Activated naive CD4-positive, alpha-beta T cell (primary cell): ENCODE data around the gene DIP2B.
A peak's percentile ranks its signal among the peaks of the same experiment; 100 is the strongest.
"Not testable (repeated sequence)": the region's sequence is repeated elsewhere in the genome, so short reads cannot be mapped to it uniquely, and the experiment has no call there.

Source experiments
- DNase-seq, 4 experiments: peaks; one replicate each; lab custom pipeline; 2025; lab: John Stamatoyannopoulos, UW

The DIP2B gene

DNA sequence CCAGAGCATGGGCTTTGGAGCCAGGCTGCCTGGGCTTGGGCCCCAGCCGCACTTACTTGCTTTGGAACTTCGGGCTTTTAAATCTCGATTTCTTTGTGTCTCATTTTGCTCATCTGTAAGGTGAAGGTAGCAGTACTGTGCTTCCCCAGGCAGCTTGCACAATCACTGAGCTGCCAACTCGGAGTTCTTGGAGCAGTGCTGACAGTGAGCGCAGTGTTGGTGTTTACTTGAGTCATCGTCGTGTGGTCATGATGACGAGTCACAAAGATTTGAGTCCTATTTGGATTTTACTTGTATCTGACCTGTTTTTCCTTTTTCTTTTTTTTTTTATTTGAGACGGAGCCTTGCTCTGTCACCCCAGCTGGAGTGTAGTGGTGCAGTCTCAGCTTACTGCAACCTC lies 227.8 kb downstream of the DIP2B start:
- no peak for DNase-seq

DNA sequence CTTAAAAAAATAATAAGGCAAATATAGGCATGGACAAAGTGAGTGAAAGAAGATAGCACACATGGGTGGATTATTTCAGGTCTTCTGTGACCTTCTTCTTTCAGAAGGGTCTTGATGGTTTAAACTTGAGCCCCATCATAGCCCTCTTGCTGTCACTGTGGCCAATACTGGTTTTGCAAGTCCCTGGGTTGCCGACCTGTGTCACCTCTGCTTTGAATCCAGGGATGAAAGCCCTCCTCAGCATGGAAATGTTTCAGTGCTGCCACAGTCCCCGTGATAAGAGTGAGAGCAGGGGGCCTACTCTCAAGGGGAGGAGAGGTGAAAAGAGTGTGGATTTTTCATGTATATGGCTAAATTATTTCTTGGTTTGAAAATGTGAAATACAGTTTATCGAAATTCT lies 228.9 kb downstream of the DIP2B start:
- no peak for DNase-seq

DNA sequence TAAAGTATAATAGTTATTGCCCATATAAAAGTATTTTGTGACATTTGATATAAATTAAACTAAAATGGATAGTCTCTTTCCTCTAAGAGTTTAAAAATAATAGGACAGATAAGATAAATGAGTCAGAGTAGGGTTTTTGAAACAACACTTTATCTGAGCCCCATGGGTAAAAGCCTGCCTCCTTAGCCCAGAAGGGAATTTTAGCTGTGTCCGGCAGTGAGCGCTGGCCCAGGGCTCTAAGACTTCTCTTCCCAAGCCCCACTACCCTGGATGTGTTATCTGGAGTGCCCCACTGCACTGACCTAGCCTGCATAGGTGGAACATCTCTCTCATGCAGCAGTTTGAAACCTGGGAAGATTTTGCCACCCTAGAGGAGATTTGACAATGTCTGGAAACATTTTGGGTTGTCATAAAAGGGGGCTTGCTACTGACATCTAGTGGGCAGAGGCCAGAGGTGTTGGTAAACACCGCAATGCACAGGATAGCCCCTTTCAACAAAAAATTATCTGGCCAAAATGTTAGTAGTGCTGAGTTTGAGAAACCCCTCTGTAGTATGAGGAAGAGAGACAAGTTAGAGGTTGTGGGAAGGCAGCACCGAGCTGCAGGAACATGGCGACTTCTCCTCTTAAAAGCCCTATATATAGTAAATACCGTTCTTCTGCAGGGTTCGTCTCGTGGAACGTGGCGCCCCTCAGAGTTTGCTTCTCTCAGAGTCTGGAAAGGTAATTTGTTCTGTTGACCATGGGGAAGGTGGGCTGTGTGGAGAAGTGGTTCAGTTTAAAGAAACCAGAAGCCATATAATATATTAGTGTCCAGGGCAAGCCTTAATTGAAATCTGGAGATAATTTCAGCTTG lies 229.9 kb downstream of the DIP2B start:
- DNase-seq, result no peak

DNA sequence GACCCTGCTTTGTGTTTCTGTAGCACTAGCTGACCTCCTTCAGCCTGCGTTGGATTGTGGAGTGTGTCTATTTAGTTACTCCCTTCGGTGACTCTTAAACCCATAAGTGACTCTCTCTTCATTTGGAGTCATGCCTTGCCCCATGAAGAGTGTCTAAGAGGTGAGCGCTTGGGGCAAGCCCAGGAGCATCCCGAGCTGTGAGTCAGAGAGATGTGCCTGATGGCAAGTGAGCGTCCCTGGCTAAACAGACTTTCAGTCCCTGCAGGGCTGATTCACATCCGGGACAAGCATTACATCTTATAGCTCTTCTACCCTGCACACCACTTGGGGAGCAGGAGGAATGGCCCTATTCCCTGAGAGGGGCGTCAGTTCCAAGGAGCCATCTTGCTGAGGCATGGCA lies 234.8 kb downstream of the DIP2B start:
- no peak for DNase-seq

DNA sequence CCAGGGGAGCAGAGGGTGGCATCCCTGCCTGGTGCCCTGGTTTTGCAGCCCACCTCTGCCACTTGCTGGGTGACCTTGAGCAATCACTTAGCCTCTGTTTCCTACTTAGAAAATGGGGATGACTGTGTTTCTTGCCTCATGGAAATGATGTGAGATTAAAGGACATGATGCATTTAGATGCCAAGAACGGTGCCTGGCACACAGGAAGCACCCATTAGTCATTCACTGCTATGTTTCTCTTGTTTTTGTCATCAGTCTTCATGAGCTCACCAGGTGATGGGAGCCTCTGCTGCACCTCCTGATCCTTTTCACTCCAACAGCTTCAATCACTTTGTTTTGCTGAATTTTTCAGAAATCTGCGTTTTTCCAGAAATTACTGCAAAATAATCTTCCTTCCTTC lies 235.5 kb downstream of the DIP2B start:
- no peak for DNase-seq

DNA sequence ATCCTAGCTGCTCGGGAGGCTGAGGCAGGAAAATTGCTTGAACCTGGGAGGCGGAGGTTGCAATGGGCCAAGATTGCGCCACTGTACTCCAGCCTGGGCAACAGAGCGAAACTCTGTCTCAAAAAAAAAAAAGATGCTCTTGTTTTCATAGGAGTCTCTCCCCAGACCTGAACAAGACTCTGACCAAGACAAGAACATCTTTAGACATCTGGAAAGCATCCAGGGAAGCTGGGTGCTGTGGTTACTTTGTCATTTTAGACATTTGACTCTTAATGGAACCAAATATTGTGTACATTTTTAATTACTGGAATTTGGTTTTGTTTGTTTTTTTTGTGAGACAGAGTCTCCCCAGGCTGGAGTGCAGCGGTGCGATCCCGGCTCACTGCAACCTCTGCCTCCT lies 238.0 kb downstream of the DIP2B start:
- DNase-seq, result no peak

DNA sequence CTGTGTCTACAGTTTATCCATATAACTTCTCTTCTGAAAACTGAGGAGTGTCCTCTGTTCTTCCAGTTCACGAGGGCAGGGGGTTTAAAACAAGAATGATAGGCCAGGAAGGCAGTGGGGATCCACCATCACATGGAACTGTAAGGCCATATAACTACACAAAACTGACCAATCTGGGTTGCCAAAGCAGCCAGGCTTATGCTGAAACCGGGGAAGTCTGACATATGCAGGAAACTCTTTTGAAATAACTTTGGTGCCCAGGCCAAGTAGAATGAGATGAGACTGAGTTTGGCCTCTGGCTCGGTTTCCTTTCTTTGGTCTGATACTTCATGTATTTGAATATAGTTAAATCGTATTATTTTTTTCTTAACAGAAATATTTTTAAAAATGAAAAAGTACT lies 241.1 kb downstream of the DIP2B start:
- DNase-seq, result no peak

DNA sequence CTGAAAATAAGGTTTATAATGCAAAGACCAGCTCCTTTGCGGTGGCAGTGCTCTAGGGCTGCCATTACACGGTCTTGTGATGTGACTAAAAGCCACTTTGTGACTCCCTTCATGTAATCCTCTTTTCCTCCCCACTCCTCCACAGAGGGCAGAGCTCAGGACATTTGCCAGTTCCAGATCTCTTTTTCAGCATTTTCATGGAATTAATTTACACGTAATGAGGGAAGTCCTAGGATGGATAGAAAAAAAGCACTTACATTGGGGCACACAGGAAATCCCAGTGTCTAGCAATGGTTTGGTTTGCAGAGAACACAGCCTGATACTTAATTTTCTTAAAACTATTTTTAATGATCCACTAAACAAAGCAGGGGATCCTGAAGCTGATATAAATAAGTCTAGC lies 241.6 kb downstream of the DIP2B start:
- DNase-seq, result no peak

DNA sequence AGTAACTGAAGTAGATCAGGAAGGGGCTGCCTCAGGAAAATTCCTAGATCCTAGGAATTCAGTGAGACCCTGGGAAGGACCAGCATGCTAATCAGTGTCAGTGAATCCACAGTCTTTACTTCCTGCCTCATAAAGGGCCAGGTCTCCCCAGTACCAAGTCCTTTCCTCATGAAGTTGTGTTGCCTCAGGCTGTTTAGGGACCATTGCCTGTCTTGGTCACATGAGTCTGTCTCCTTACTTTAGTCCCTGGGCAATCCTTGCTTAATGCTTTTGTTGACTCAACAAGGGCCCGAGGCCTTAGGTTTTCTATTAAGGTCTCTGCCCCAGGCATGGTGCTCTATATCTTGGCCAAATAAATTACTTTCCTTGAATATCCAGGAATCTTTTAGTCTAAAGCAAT lies 243.0 kb downstream of the DIP2B start:
- DNase-seq, result no peak

DNA sequence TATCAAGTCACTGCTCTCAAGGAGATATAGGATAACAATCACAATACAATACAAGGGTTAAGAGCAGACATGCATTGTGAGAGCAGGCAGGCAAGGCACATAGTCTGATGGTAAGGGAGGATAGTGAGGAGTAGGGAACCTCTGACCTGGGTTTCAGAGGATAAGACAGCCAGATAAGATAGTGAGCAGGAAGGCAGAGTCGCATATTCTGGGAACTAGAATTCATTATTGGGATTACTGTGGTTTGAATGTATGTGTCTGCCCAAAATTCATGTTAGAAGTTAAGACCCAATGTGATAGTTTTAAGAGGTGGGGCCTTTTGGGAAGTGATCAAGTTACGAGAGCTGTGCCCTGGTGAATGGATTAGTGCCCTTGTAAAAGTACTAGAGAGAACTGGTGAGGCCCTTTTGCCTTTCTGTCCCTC lies 244.7 kb downstream of the DIP2B start:
- DNase-seq, result no peak

DNA sequence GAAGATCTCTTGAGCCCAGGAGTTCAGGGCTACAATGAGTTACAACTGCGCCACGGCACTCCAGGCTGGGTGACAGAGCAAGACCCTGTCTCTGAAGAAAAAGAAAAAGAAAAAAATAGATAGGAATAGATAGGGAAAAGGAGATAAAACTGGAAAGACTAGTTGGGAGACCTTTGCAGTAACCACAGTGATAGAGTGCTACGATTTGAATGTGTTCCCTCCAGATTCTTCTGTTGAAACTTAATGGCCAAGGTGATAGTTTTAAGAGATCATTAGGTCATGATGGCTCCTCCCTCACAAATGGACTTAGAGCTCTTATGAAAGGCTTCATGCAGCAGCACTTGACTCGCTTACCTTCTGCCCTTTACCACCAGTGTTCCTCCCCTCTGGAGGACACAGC lies 245.6 kb downstream of the DIP2B start:
- DNase-seq, result no peak

DNA sequence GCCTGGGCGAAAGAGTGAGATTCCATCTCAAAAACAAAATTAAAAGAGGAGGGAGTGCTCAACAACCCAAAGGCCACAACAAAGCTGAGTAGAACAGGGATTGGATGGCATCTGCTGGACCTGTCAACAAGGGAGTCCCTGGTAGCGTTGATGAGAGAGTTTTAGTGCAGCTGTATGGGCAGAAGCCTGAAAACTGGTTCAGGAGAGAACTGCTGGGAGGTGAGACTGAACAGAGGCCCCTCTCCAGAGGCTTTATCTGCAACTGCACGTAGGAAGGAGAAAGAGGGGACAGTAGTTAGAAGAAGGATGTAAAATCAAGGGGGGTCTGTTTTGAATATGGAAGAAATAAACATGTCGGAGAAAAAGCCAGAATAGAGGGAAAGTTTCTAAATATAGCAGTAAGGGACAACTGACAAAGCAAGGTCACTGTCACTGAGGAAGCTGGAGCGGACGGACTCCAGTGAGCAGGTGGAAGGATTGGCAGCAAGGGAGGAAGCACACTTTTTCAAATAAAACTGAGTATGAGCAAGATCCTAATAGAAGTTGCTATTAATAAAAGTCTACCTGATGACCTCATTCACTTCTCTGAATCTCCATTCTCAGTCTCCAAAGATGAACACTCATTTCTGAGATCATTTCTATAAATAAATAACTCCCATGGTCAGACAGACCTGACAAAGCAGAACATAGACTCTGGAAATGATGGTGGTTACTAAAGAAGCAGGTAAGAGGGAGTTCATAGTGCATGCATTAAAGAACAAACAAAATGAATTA lies 247.3 kb downstream of the DIP2B start:
- no peak for DNase-seq

DNA sequence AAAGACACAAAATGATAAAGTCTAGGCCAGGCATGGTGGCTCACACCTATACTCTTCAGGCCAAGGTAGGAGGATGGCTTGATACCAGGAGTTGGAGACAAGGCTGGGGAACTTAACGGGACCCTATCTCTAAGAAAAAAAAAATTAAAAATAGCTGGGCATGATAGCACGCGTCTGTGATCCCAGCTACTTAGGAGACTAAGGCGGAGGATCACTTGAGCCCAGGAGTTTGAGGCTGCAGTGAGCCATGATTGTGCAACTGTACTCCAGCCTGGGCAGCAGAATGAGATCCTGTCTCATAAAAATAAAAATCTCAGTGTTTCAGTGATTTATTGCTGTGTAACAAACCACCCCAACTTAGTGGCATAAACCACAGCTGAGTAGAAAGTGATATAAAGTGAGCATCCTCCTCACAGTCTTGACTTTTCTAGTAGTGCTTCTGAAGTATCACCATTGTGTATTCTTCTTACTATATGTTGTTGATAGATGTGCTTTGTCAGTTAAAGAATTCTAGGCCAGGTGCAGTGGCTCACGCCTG lies 248.5 kb downstream of the DIP2B start:
- no peak for DNase-seq

DNA sequence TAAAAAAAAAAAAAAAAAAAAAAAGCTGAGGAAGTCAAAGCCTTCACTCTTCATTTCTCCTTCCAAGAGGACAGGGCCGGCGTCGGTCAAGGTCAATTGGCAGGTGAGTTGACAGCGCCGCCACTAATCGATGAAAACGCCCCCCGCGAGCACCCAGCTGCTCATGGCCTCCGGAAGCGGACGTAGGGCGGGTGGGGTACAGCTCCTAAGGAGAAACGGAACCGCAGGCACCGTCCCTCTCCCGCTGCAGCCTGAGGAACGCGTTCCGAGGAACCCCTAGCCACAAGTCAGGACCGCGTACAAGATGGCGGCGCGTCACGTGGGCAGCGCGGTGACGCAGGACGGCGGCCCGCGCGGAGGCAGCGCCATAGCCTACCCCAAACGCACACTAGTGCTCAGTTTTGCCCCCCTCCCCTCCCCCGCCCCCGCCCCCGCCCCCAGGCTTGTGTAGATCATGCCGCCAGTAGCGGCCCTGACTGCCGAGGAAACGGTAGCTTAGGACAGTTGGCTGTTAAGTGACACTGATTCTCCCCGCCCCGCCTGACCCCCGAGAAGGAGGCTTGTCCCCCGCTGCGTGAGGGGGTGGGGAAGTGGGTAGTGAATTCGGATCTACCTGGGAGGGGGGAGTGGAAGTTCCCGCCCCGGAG lies 259.0 kb downstream of the DIP2B start, which contains the start of gene ATF1:
ATF1 (plus strand) TSS at position 463 of the 647 bp plus-strand sequence. CDS start 16,045 bp downstream, outside the sequence.
- DNase-seq, result peak; percentile 65 to 87 (median 80)

DNA sequence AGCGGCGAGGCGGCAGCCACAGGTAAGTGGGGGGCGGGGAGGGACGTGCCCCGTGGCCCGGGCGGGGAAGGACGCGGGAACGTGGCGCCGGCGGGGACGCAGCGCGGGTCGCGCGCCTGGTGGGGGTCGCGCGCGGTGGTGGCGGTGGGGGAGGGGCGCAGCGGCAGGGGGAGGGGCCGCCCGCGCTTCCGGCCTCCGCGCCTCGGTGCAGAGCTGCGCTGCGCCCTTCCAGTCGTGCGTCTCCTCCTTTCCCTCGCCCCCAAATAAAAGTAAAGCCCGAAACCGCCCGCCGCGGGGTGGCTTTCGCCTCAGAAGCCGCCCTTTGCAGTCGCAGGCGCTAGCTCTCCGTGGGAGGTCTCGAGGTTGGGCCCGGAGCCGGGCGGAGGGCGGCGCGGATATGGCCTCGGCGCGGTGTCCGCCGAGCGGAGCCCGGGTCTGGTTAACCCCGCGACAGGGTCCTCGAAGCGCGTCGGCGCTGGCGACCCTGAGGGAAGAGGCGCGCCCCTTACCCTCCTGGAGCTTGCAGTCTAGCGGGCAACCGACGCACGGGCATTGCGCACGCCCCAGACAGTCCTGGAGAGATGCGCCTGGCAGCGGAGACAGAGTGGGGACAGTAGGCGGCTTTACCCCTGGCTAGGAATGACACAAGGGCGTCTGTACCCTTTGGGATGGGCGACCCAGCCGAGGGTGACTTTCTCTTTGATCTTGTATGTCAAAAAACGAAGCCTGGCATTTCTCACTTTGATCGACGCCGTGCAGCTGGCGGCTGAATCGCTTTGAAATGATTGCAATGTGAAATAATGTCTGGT lies 259.7 kb downstream of the DIP2B start:
- peak; percentile 65 to 85 (median 80) for DNase-seq

DNA sequence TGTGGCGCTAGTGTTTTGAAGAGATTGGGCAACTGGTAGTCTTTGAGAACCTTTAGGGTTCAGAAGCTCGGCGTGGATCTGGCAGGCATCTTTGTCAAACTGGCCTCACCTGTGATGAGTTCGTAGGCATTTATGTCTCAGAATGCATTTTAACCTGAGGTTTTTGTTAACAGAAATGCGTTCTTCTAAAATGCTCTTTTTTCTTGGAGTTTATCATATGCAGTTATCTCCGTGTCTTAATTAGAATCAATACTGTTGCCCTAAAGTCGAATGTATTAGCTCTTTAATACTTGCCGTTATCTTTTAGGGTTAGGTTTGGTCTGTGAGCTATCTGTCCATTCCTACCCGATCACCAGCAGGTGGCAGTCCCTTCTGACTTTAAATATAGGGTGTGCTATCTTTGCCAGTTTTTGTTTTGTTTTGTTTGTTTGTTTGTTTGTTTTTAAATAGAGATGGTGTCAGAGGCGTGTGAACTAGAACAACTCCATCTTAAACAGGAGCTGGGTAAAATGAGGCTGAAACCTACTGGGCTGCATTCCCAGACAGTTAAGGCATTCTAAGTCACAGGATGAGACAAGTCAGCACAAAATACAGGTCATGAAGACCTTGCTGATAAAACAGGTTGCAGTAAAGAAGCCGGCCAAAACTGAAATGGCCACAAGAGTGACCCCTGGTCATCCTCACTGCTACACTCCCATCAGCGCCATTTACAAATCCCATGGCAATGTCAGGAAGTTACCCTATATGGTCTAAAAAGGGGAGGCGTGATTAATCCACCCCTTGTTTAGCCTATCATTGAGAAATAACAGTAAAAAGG lies 260.5 kb downstream of the DIP2B start:
- DNase-seq, result peak in 2 of 4 experiments; percentile 16 to 41

DNA sequence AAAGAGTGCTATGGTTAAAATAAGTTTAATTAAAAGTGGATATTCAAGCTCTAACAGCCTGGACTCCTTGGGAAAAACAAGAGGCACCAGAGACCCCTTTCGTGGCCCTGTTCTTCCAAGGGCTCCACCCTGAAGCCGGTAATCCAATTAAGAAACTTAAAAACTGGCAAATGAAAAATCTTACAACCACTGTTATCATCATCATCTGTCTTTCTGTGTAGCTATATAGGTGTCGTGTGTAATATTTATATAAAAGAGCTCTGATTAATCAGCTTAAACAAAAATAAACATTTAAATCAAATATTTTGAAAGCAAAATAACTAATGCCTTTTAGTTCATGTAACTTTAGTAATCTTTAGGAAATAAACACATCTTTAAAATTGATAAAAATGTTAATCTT lies 263.6 kb downstream of the DIP2B start:
- DNase-seq, result no peak

DNA sequence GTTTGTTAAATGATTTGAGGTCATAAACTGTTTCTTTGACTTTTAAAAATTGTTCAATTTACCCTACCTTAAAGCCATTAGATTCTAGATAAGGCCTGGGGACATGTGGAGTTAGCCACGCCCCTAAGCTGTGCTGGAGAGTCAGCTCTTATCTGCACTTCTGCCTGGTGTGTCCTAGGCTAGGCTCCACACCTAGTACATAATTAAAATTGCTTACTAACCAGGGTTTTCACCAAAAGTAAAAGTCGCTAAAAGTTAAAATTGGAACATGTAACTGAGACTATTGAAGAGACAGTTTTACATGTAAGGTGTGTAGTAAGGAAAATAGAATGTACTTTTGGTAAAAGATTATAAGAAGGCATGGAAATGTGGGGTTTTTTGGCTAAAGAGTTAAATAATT lies 264.0 kb downstream of the DIP2B start:
- DNase-seq, result not testable (repeated sequence)

DNA sequence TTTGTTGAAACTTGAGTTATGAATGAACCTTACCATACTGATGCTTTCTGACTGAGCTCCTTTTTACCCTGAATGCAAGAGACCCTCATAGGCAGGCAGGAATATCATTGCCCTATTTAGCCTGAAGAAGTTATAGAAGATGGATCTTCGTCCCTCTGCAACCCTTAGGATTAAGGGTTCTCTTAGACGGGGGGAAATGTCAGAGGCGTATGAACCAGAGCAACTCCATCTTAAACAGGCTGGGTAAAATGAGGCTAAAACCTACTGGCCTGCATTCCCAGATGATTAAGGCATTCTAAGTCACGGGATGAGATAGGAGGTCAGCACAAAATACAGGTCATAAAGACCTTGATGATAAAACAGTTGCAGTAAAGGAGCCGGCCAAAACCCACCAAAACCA lies 266.6 kb downstream of the DIP2B start:
- DNase-seq, result no peak

DNA sequence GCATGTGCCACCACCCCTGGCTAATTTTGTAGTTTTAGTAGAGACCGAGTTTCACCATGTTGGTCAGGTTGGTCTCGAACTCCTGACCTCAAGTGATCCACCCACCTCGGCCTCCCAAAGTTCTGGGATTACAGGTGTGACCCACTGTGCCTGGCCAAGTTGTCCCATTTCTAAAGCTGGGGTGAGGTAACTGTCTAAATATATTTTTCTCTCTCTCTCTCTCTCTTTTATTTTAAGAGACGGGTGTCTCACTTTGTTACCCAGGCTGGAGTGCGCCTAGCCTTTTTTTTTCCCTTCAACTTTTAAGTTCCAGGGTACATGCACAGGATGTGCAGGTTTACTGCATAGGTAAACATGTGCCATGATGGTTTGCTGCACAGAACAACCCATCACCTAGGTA lies 267.7 kb downstream of the DIP2B start:
- DNase-seq, result no peak

DNA sequence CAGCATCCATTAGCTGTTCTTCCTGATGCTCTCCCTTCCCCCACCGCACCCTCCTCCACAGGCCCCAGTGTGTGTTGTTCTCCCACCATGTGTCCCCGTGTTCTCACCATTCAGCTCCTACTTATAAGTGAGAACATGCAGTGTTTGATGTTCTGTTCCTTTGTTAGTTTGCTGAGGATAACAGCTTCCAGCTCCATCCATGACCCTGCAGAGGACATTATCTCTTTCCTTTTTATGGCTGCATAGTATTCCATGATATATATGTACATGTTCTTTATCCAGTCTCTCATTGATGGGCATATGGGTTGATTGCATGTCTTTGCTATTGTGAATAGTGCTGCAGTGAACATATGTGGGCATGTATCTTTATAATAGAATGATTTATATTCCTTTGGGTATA lies 268.1 kb downstream of the DIP2B start:
- DNase-seq, result no peak
